ENCODE results near the gene RPS6KB1. TPM values are rescaled to one million over a fixed set of nuclear protein-coding genes. Genes with fewer than 3 reads are reported as not detected.
"Not testable (repeated sequence)": the region's sequence is repeated elsewhere in the genome, so short reads cannot be mapped to it uniquely, and the experiment has no call there.

The RPS6KB1 gene
- polyA plus RNA-seq, 3 donors = 37.6 to 45.8 (median 45.7) TPM

- no peak for DNase-seq (ENCODE audit: extremely low read depth in 1 of 11, low read depth in 9 of 11, low spot score in 4 of 11)
Measured at GRCh38 chr17:59858167-59858816, 34.6 kb upstream of the RPS6KB1 start.

DNA sequence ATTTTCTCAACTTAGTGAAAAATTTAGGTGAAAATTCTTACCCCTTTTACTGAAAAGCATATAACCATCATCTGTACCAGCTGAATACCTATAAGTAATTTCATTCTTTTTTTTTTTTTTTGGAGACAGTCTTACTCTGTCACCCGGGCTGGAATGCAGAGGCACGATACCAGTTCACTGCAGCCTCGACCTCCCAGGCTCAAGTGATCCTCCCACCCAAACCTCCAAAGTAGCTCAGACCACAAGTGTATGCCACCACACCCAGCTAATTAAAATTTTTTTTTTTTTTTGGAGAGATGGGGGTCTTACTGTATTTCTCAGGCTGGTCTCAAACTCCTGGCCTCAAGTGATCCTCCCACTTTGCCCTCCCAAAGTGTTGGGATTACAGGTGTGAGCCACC, 34.0 kb upstream of the RPS6KB1 start:
- DNase-seq (ENCODE audit: extremely low read depth in 1 of 11, low read depth in 9 of 11, low spot score in 4 of 11) = no peak

- DNase-seq (ENCODE audit: extremely low read depth in 1 of 11, low read depth in 9 of 11, low spot score in 4 of 11) = no peak
Measured at GRCh38 chr17:59859444-59860025, 33.4 kb upstream of the RPS6KB1 start.

- no peak for DNase-seq (ENCODE audit: extremely low read depth in 1 of 11, low read depth in 9 of 11, low spot score in 4 of 11)
Measured at GRCh38 chr17:59863616-59864015, 29.3 kb upstream of the RPS6KB1 start.

- no peak for DNase-seq (ENCODE audit: extremely low read depth in 1 of 11, low read depth in 9 of 11, low spot score in 4 of 11)
Measured at GRCh38 chr17:59869941-59870218, 23.0 kb upstream of the RPS6KB1 start.

GRCh38 chr17:59870482-59870881, 22.4 kb upstream of the RPS6KB1 start:
- no peak for DNase-seq (ENCODE audit: extremely low read depth in 1 of 11, low read depth in 9 of 11, low spot score in 4 of 11)

- DNase-seq (ENCODE audit: extremely low read depth in 1 of 11, low read depth in 9 of 11, low spot score in 4 of 11) = no peak
Measured at GRCh38 chr17:59872351-59872750, 20.6 kb upstream of the RPS6KB1 start.

GRCh38 chr17:59873414-59873813, 19.5 kb upstream of the RPS6KB1 start:
- DNase-seq (ENCODE audit: extremely low read depth in 1 of 11, low read depth in 9 of 11, low spot score in 4 of 11) = not testable (repeated sequence)

DNA sequence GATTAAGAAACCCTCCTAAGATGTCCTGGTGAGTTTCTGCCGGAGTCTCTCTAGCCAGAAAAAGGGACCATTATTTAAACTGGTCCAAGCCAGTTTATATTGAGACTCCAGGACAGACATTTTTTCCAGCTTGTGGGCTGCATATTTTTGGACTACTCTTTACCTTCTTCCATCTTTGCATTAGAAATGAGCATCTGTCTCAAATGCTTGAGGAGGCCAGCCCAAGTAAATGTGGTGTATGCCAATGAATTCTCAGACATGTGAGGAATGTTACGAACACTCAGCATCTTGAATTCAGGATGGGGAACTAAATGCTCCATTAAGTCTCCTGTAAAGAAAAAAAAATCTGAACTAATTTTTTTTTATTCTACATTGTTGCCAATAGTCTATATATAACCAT, 18.5 kb upstream of the RPS6KB1 start:
- DNase-seq (ENCODE audit: extremely low read depth in 1 of 11, low read depth in 9 of 11, low spot score in 4 of 11) = no peak

DNA sequence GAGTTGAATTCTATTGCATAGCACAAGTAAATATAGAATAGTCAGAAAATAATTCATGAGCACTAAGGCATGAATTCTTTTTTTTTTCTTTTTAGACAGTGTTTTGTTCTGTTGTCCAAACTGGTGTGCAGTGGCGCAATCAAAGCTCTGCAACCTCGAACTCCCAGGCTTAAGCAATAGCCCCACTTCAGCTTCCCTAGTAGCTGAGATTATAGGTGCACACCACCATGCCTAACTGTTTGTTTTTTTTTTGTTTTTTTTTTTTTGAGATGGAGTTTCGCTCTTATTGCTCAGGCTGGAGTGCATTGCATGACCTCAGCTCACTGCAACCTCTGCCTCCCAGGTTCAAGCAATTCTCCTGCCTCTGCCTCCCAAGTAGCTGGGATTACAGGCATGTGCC, 16.8 kb upstream of the RPS6KB1 start:
- DNase-seq (ENCODE audit: extremely low read depth in 1 of 11, low read depth in 9 of 11, low spot score in 4 of 11) = no peak

DNA sequence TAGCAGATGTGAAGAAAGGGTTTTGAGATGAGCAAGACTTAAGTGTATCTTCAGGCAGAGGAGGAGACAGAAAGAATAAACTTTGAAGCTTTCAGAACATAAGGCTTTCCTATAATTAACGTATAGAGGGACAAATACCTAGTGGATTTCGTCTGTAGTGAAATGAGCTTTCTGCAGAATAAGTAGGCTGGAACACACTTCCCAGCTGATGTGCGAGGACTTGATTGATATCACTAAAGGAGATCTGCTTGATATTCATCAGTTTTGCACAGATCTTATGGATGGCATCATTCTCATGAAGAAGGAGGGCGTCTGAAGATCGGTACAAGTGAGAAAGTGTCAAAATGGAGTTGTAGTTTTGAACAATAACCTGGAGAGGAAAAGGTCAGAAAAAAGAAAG, 15.0 kb upstream of the RPS6KB1 start:
- DNase-seq (ENCODE audit: extremely low read depth in 1 of 11, low read depth in 9 of 11, low spot score in 4 of 11) = no peak

DNA sequence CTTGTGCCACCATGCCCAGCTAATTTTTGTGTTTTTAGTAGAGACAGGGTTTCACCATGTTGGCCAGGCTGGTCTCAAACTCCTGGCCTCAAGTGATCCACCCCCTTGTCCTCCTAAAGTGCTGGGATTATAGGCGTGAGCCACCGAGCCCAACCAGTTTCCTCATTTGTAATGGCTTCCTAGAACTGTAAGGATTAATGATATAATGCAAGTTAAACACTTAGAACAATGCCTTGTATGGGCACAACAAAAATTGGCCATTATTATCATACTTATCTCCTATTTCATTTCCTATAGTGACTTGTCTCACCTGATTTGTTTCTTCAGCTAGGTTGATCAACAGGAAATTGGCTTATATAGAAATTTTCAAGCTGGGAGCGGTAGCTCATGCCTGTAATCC, 14.3 kb upstream of the RPS6KB1 start:
- no peak for DNase-seq (ENCODE audit: extremely low read depth in 1 of 11, low read depth in 9 of 11, low spot score in 4 of 11)

- DNase-seq (ENCODE audit: extremely low read depth in 1 of 11, low read depth in 9 of 11, low spot score in 4 of 11) = no peak
Measured at GRCh38 chr17:59884861-59885260, 8.1 kb upstream of the RPS6KB1 start.

- no peak for DNase-seq (ENCODE audit: extremely low read depth in 1 of 11, low read depth in 9 of 11, low spot score in 4 of 11)
Measured at GRCh38 chr17:59888145-59888750, 4.7 kb upstream of the RPS6KB1 start.

DNA sequence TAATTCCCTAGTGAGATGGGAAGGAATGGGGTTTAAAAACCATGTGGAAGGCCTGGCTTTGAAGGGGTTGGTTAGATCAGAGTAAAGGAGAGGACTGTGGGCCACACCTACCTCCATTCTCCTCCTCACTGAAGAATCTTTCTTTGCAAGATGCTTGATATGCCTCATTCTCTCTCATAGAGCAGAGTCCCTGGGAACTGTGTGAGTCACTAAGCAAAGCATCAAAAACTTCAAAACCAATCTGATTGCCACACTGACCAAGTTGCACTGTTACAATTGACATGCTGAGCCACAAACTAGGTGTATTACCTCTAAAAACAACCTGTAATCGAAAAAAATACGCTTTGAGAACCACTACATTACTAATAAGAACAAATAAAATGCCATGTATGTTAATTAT, 2.2 kb upstream of the RPS6KB1 start:
- no peak for DNase-seq (ENCODE audit: extremely low read depth in 1 of 11, low read depth in 9 of 11, low spot score in 4 of 11)

GRCh38 chr17:59892251-59892923, 534 bp upstream of the RPS6KB1 start:
- peak in 3 of 11 donors; percentile 0 to 15 (median 3) for DNase-seq (ENCODE audit: extremely low read depth in 1 of 11, low read depth in 9 of 11, low spot score in 4 of 11)

GRCh38 chr17:59893676-59894100, 767 bp downstream of the RPS6KB1 start:
- peak in 8 of 11 donors; percentile 21 to 51 (median 36) for DNase-seq (ENCODE audit: extremely low read depth in 1 of 11, low read depth in 9 of 11, low spot score in 4 of 11)

DNA sequence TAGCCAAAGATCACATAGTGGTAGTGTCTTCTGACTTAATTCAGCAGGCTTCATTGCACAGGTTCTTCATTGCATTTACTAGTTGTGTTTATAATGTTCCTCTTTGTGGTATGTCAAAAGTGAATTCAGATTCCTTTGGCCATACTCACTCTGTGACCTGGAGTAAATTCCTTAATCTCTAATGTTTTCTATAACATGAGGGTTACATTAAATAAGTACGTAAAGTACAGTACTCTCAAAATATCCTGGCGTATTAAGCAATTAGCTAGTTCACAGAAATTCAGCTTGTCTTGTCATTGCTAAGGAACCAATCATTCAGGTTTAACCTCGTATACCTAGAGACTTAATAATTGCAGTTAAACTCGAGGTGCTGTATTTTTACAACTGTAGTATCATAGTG, 4.2 kb downstream of the RPS6KB1 start:
- no peak for DNase-seq (ENCODE audit: extremely low read depth in 1 of 11, low read depth in 9 of 11, low spot score in 4 of 11)

DNA sequence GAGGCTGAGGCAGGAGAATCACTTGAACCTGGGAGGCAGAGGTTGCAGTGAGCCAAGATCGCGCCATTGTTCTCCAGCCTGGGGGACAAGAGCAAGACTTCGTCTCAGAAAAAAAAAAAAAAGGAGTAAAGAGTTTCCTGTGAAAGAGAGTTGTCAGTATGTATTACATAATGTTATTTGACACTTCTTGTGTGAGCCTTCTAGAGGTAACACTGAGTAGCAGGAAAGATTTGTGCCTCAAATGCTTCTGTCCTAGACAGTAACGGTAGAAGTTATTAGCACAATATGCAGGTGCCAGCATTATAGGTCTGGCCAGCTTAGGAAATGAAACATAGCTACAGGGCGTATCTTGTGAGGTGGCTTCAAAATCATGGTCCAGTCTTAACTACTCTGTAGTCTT, 6.2 kb downstream of the RPS6KB1 start:
- DNase-seq (ENCODE audit: extremely low read depth in 1 of 11, low read depth in 9 of 11, low spot score in 4 of 11) = no peak

- no peak for DNase-seq (ENCODE audit: extremely low read depth in 1 of 11, low read depth in 9 of 11, low spot score in 4 of 11)
Measured at GRCh38 chr17:59901604-59902003, 8.7 kb downstream of the RPS6KB1 start.

Measured in renal cortex interstitium (tissue), 11 donors.